Heart left ventricle (tissue), 16 donors: ENCODE measurements around the gene SUSD6. TPM values are rescaled to one million over a fixed set of nuclear protein-coding genes. Genes with fewer than 3 reads are reported as not detected.
"Not testable (repeated sequence)": the region's sequence is repeated elsewhere in the genome, so short reads cannot be mapped to it uniquely, and the experiment has no call there.

Experiments used
- ATAC-seq, 4 donors: fragments of 200-7000 bp; cut with Tn5 transposase; one replicate each; pipeline ENCODE4 v1.9.1; 2020 to 2022; ENCODE audit warnings: moderate library complexity in 4 of 4, mild to moderate bottlenecking in 3 of 4, moderate number of reproducible peaks in 1 of 4
- DNase-seq, 5 donors: peaks; one replicate each; pipeline ENCODE4 v3.0.0-alpha.2; 2020
- H3K27ac ChIP-seq, 12 donors: fragments of 200-600 bp; sonication (generic) in 4 of 12; one replicate each; pipeline versions ENCODE4 v1.5.0 to v1.8.0; 2016 to 2022; ENCODE audit warnings: mild to moderate bottlenecking in 2 of 12
- H3K27me3 ChIP-seq, 9 donors: fragments of 200-600 bp; sonication (generic) in 2 of 9; one replicate each; pipeline versions ENCODE4 v1.5.1 to v1.8.0; 2016 to 2022; ENCODE audit warnings: mild to moderate bottlenecking in 3 of 9
- H3K36me3 ChIP-seq, 9 donors: fragments of 200-600 bp; sonication (generic) in 2 of 9; one replicate each; pipeline versions ENCODE4 v1.5.0 to v1.8.0; 2018 to 2022; ENCODE audit warnings: mild to moderate bottlenecking in 2 of 9
- H3K4me1 ChIP-seq, 12 donors: fragments of 200-600 bp; sonication (generic) in 4 of 12; one replicate each; pipeline versions ENCODE4 v1.5.0 to v1.8.0; 2016 to 2022; ENCODE audit warnings: mild to moderate bottlenecking in 3 of 12
- H3K4me3 ChIP-seq, 12 donors: fragments of 200-600 bp; sonication (generic) in 4 of 12; one replicate each; pipeline versions ENCODE4 v1.5.0 to v1.8.0; 2017 to 2022; ENCODE audit warnings: mild to moderate bottlenecking in 9 of 12, moderate library complexity in 4 of 12
- H3K9me3 ChIP-seq, 12 donors: fragments of 200-600 bp; sonication (generic) in 4 of 12; one replicate each; pipeline versions ENCODE4 v1.5.0 to v1.8.0; 2016 to 2022; ENCODE audit warnings: mild to moderate bottlenecking in 1 of 12
- POLR2A ChIP-seq, 2 donors: fragments of 450-650 bp; IDR thresholded peaks; one replicate each; pipeline ENCODE4 v1.6.1; 2017; ENCODE audit warnings: antibody characterized with exemption in 2 of 2, mild to moderate bottlenecking in 2 of 2, moderate library complexity in 2 of 2
- WGBS, 4 donors: extraction: QIAGEN DNeasy Blood & Tissue Kit in 2 of 4; methylation state at CpG; one replicate each; pipeline versions ENCODE4 v1.1.5 to v1.1.7; 2013 to 2018; 5-methylcytosine and 5-hydroxymethylcytosine counted together
- intact Hi-C, 10 donors: fragments of 100-400 bp; cut with DNase I; formaldehyde crosslinking; loops; one replicate each; pipeline versions ENCODE4 v1.11.1 to v1.14.2; 2022
- polyA plus RNA-seq, 2 donors: library from polyadenylated mRNA; stranded (reverse); fragments of 200-250 nt; gene quantifications; one replicate each; pipeline ENCODE4 v1.2.3, GENCODE V29; 2013
- total RNA-seq, 9 donors: library from RNA; depleted of rRNA in 2 of 9; stranded (reverse); fragments of >200 nt in 2 of 9; fragmentation: NEBNext Ultra II Directional in 3 of 9; extraction: Animal tissue kit (Norgen Biotek cat#: 25700) in 3 of 9; gene quantifications; one replicate each; pipeline versions ENCODE4 v1.1.0 to v1.2.4, GENCODE V29; 2016 to 2023
- TF ChIP-seq, protein P1 (sequence below), 12 donors: fragments of 200-600 bp; sonication (generic) in 4 of 12; IDR thresholded peaks; one replicate each; pipeline versions ENCODE4 v1.5.0 to v1.8.0; 2018 to 2022; ENCODE audit warnings: antibody characterized with exemption in 12 of 12, mild to moderate bottlenecking in 5 of 12
- donor health status: ischemic (EF 13 %, LVEDD 7.1; RV severe dilation, severe dysfunction).
- donor health status: healthy with polysubstance abuse.
- donor health status: DM: no; HTN: yes; CAD: no.
- donor health status: DM: no; HTN: no; CAD: no.
- donor health status: ischemic (EF 25% LVEDD 6.9; RV normal size, moderate dysfunction).
- donor health status: ischemic (EF 25% LVEDD 5.7; RV mildly dilated, moderate dysfunction).
- donor health status: healthy.
- donor health status: DM: yes; HTN: yes; CAD: no.
- donor health status: ischemic (EF 35%, LVEDD 5.7; RV mildly dilated, moderate dysfunction).
- donor health status: nonischemic (EF 11% LVEDD 7.7; RV severe dilation, severe dysfunction).
- donor health status: DM: yes; HTN: yes; CAD: no.
- donor health status: PGD.
- donor health status: ischemic (EF 29% LVEDD 5.4; RV normal size, mild dysfunction).
- donor health status: nonischemic (EF 23%, LVEDD 6.1; RV moderate dilation, normal function).

The SUSD6 gene
- total and polyA plus RNA-seq, 11 donors, result 5.8 to 49.2 (median 24.5) TPM

DNA sequence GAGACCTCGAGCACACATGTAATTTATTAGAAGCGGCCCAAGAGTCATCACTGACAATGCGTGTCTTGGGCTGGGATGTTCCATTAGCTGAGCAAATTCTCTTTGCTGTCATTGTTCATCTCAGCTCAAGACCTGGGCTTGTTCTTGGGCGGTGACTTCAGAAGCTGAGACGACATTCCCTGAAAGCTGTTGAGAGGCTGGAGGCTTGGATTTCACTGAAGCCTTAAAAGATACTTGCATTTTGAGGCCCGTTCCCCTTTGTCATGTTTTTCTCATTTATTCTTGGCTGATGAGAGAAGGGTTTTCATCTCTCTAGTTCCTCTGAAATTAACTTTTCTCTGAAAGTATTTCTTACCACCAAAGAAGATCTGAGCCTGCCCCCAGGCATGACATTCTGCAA is 16.6 kb upstream of the SUSD6 start:
- intact Hi-C loops, result no loop called here
- no peak for DNase-seq
- Histone ChIP-seq H3K27me3 (no peaks in the 10 kb centered on the region), H3K27ac (no peak overlapping the region), H3K4me1 (peaks cover 0 to 7% (median 0%) of the 10 kb centered on the region in 12 donors), H3K36me3 (no peaks in the 10 kb centered on the region), H3K9me3 (no peaks in the 10 kb centered on the region), H3K4me3 (no peak overlapping the region)
- TF ChIP-seq, protein P1, sequence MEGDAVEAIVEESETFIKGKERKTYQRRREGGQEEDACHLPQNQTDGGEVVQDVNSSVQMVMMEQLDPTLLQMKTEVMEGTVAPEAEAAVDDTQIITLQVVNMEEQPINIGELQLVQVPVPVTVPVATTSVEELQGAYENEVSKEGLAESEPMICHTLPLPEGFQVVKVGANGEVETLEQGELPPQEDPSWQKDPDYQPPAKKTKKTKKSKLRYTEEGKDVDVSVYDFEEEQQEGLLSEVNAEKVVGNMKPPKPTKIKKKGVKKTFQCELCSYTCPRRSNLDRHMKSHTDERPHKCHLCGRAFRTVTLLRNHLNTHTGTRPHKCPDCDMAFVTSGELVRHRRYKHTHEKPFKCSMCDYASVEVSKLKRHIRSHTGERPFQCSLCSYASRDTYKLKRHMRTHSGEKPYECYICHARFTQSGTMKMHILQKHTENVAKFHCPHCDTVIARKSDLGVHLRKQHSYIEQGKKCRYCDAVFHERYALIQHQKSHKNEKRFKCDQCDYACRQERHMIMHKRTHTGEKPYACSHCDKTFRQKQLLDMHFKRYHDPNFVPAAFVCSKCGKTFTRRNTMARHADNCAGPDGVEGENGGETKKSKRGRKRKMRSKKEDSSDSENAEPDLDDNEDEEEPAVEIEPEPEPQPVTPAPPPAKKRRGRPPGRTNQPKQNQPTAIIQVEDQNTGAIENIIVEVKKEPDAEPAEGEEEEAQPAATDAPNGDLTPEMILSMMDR (IDR thresholded peaks at IDR 0.05), result no peak
- no peak for TF ChIP-seq POLR2A (IDR thresholded peaks at IDR 0.05)
- no peak for ATAC-seq
- 92 to 95% (median 94%) methylated on average over 6 of the region's 6 CpGs for WGBS, 4 donors

DNA sequence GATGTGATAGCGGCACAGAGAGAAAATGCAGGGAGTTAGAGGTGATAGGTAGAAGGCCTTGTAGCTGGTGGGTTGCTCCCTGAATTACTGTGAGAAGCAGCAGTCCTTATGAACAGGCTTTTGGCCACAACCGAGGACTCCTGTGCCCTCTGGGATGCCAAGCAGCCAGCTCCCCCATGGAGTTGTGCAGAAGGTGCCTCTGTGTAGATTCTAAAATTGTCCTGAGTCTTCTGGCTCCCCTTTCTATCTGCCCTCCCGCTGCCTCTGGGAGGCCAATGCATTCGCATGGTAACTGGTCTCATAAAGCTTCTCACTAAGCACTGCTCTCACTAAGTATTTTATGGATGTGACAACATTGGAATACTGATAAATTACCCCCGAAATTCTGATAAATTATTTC is 16.1 kb upstream of the SUSD6 start:
- no peak for DNase-seq
- WGBS, 4 donors, result 94 to 98% (median 97%) methylated on average over 5 of the region's 5 CpGs

DNA sequence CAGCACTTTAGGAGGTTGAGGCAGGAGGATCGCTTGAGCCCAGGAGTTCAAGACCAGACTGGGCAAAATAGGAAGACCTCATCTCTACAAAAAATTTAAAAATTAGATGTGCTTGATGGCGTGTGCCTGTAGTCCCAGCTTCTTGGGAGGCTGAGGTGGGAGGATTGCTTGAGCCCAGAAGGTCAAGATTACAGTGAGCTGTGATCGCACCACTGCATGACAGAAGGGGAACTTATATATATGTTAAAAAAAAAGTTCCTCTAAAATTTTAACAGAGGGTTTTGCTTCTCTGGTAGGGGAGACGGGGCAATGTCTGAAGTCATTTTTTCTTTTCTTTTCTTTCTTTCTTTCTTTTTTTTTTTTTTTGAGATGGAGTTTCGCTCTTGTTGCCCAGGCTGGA is 12.0 kb upstream of the SUSD6 start:
- 88 to 94% (median 93%) methylated on average over 5 of the region's 5 CpGs for WGBS, 4 donors
- H3K36me3 ChIP-seq, H3K4me1 ChIP-seq, H3K9me3 ChIP-seq, DNase-seq, ATAC-seq, intact Hi-C loops, H3K27ac ChIP-seq, H3K27me3 ChIP-seq, H3K4me3 ChIP-seq: not testable (repeated sequence)

More for the DNA sequence above, 16.1 kb upstream of the SUSD6 start:
- H3K4me3 ChIP-seq, result no peak overlapping the region
- no peaks in the 10 kb centered on the region for H3K9me3 ChIP-seq
- H3K36me3 ChIP-seq, result no peaks in the 10 kb centered on the region
- no peaks in the 10 kb centered on the region for H3K27me3 ChIP-seq
- ATAC-seq, result no peak
- H3K4me1 ChIP-seq, result peaks cover 0 to 7% (median 0%) of the 10 kb centered on the region in 12 donors
- TF ChIP-seq POLR2A (IDR thresholded peaks at IDR 0.05), result no peak
- intact Hi-C loops, result no loop called here
- no peak overlapping the region for H3K27ac ChIP-seq

DNA sequence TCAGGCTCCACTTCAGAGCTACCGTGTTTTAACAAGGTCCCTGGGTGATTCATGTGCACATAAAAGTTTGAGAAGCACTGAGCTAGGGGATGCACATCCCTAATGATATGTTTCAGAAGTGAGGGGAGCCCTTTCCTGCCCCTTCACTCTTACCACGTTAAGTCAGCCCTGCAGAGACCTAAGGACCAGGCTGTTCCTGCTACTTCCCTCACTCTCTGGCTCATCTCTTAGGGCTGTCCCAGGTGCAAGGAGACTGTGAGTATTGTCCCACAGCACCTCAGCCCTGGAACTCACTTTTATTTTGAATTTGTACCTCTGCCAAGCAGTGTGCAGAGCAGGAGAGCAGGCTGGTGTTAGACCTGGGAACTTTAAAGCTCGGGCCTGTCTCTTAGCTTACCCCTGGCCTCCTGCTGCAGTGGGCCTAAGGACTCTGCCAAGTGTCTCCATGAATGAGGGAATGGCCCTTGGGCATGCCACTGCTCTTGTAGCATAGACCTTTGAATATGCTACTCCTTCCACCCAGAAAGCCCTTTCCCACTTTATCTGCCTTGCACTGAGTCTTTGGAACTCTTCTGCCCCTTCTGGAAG is 11.0 kb upstream of the SUSD6 start:
- Histone ChIP-seq H3K9me3 (no peaks in the 10 kb centered on the region), H3K4me3 (no peak overlapping the region), H3K27me3 (no peaks in the 10 kb centered on the region), H3K4me1 (no peaks in the 10 kb centered on the region), H3K36me3 (no peaks in the 10 kb centered on the region), H3K27ac (no peak overlapping the region)
- ATAC-seq (no peak), DNase-seq (no peak)
- TF ChIP-seq, protein P1 (IDR thresholded peaks at IDR 0.05), result no peak
- TF ChIP-seq POLR2A (IDR thresholded peaks at IDR 0.05), result no peak
- WGBS, 4 donors, result 59 to 82% (median 80%) methylated on average over 3 of the region's 3 CpGs
- intact Hi-C loops, result loop anchor here in 4 of 10 donors (5.0 kb wide), 1 partner anchor 127 kb away; no protein-coding TSS in a partner anchor

DNA sequence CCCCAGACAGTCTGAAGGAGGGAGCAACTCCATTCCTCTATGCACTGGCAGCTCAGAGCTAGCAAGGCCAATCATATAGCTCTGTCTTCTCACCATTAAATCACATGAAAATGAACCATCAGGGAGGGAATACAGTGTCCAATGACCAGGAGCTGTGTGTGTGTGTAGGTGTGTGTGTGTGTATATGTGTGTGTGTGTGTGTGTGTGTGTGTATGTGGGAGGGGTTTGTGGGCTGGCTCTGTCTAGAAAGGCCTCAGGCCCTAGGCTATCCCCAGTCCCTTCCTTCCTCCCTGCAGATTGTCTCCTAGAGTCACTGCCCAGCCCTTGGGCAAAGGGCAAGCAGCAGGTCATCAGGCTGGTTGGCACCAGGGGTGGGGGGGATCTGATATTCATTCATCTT is 5.7 kb upstream of the SUSD6 start:
- TF ChIP-seq, protein P1 (IDR thresholded peaks at IDR 0.05), result no peak
- no peak for TF ChIP-seq POLR2A (IDR thresholded peaks at IDR 0.05)
- Histone ChIP-seq H3K27me3 (no peaks in the 10 kb centered on the region), H3K4me1 (peaks cover 0 to 16% (median 9%) of the 10 kb centered on the region in 12 donors), H3K27ac (no peak overlapping the region), H3K9me3 (no peaks in the 10 kb centered on the region), H3K4me3 (no peak overlapping the region), H3K36me3 (no peaks in the 10 kb centered on the region)
- DNase-seq (no peak), ATAC-seq (no peak)
- intact Hi-C loops, result loop anchor here in 1 of 10 donors (2.0 kb wide), 1 partner anchor 121 kb away; no protein-coding TSS in a partner anchor
